Kidney epithelial cell (primary cell): ENCODE measurements around the gene GBP6. TPM values are rescaled to one million over a fixed set of nuclear protein-coding genes. Genes with fewer than 3 reads are reported as not detected.

Experiments used
- DNase-seq: peaks from one replicate; pipeline ENCODE4 v3.0.0-alpha.2; 2010; ENCODE audit warnings: low read depth
- H3K27me3 ChIP-seq: 2 replicates; pipeline ENCODE4 v1.6.0; 2011; ENCODE audit warnings: low read length; ENCODE audit not compliant: control insufficient read depth, insufficient read depth
- H3K36me3 ChIP-seq: 2 replicates; pipeline ENCODE4 v1.5.1; 2011; ENCODE audit warnings: low read length; ENCODE audit not compliant: control insufficient read depth, insufficient read depth
- H3K4me3 ChIP-seq: 2 replicates; pipeline ENCODE4 v1.5.1; 2011; ENCODE audit warnings: low read depth, mild to moderate bottlenecking, control low read depth, low read length
- total RNA-seq: library from RNA; depleted of rRNA; stranded (reverse); fragments of >200 nt; gene quantifications from 2 replicates; pipeline ENCODE4 v1.2.3, GENCODE V29; 2015
- TF ChIP-seq, protein P1 (sequence below): IDR thresholded peaks from 2 replicates; pipeline ENCODE4 v1.5.1; 2011; ENCODE audit warnings: mild to moderate bottlenecking, moderate library complexity, low read length, control low read depth, inconsistent platforms; ENCODE audit not compliant: insufficient read depth, poor library complexity, severe bottlenecking

Gene GBP6
- total RNA-seq, 1 donor from 2014 or later, result 0.21 TPM

DNA sequence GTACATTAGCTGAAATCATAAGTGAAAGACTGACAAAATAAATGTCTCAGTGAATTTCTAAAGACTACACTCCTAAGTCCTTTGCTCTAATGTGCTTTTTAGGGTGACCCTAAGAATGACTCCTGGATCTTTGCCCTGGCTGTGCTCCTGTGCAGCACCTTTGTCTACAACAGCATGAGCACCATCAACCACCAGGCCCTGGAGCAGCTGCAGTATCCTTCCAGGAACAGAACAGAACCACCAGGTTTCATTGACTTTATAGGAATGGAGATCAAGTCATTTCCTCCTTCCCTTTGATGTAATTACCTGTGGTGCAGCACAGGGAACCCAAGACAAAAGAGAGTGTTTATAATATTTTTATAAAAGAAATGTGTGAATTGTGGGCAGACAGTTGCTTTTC is 14.1 kb downstream of the GBP6 start:
- H3K27me3 ChIP-seq, result no peaks in the 10 kb centered on the region
- H3K36me3 ChIP-seq, result no peaks in the 10 kb centered on the region
- DNase-seq, result no peak
- TF ChIP-seq, protein P1, sequence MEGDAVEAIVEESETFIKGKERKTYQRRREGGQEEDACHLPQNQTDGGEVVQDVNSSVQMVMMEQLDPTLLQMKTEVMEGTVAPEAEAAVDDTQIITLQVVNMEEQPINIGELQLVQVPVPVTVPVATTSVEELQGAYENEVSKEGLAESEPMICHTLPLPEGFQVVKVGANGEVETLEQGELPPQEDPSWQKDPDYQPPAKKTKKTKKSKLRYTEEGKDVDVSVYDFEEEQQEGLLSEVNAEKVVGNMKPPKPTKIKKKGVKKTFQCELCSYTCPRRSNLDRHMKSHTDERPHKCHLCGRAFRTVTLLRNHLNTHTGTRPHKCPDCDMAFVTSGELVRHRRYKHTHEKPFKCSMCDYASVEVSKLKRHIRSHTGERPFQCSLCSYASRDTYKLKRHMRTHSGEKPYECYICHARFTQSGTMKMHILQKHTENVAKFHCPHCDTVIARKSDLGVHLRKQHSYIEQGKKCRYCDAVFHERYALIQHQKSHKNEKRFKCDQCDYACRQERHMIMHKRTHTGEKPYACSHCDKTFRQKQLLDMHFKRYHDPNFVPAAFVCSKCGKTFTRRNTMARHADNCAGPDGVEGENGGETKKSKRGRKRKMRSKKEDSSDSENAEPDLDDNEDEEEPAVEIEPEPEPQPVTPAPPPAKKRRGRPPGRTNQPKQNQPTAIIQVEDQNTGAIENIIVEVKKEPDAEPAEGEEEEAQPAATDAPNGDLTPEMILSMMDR, result no peak
- H3K4me3 ChIP-seq, result no peak overlapping the region

DNA sequence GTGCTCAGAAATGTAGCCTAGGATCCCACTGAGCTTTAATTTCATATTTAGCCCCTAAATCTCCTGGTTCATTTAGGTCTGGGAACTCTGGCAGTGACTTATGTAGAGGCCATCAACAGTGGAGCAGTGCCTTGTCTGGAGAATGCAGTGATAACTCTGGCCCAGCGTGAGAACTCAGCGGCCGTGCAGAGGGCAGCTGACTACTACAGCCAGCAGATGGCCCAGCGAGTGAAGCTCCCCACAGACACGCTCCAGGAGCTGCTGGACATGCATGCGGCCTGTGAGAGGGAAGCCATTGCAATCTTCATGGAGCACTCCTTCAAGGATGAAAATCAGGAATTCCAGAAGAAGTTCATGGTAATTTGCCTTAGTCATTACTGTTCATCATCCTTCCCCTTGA is 17.8 kb downstream of the GBP6 start:
- no peak for DNase-seq
- H3K36me3 ChIP-seq, result no peaks in the 10 kb centered on the region

DNA sequence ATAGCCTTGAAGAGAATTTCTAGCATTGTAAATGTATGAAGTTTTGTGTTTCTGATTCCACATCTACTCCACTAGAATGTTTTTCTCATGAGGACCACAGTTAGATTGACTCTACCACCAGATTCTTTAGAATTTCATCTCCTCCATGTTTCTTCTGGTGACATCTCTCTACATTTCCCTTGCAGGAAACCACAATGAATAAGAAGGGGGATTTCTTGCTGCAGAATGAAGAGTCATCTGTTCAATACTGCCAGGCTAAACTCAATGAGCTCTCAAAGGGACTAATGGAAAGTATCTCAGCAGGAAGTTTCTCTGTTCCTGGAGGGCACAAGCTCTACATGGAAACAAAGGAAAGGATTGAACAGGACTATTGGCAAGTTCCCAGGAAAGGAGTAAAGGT is 18.6 kb downstream of the GBP6 start:
- DNase-seq, result no peak
- TF ChIP-seq, protein P1, result no peak
- no peak overlapping the region for H3K4me3 ChIP-seq
- H3K27me3 ChIP-seq, result no peaks in the 10 kb centered on the region
- no peaks in the 10 kb centered on the region for H3K36me3 ChIP-seq

More for the DNA sequence above, 17.8 kb downstream of the GBP6 start:
- TF ChIP-seq, protein P1, result no peak
- H3K4me3 ChIP-seq, result no peak overlapping the region
- H3K27me3 ChIP-seq, result no peaks in the 10 kb centered on the region

DNA sequence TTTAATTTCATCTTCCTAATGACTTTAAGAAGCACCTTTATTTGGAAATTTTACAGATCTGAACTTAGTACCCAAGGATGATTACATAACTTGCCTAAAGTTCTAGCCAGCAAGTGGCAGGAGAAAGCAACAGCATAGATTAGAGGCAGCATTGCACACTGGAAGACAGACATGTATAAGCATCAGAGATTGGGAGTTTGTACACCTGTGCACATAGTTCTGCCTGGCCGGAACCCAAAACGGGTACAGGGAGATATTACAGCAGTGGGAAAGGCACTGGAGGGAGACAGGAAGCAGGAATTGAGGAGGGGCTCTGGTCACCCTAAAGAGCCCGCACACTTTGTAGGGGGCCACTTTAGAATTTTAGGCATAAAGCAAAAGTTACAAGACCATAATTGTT is 19.3 kb downstream of the GBP6 start:
- TF ChIP-seq, protein P1, result no peak
- H3K36me3 ChIP-seq, result no peaks in the 10 kb centered on the region
- no peak for DNase-seq
- no peaks in the 10 kb centered on the region for H3K27me3 ChIP-seq
- no peak overlapping the region for H3K4me3 ChIP-seq

DNA sequence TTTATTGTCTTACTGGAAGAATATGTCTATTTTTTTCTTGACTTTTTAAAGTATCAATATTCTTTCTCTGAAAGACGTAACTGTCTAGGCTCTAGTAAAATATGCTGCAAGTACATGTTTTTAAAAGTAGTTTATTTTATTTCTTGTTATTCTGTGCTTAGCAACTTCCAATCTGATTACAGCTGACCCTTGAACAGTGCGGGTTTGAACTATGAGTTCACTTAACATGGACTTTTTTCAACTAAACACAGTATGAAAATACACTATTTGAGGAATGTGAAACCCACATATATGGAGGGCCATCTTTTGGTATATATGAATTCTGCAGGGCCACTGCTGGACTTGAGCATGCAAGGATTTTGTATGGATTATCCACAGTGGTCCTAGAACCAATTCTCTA is 26.8 kb downstream of the GBP6 start:
- Histone ChIP-seq H3K27me3 (no peaks in the 10 kb centered on the region), H3K36me3 (no peaks in the 10 kb centered on the region), H3K4me3 (no peak overlapping the region)
- DNase-seq, result no peak
- TF ChIP-seq, protein P1, result no peak

DNA sequence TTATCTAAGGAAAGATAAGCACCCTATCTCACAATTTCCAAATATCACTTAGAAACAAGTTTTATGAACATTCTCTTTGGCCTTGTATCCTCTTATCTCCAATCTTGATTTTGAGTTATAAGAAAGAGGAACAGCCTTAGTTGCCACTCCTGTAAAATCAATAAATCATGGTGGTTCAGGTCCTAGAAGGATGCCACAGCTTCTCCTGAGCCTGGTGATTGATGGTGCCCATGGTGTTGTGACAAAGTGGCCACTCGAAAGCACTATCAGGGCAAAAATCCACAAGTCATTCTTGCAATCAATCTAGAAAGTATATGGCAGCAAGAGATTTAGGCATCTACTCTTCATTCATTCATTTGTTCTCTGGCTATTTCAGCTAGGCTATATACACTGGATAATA is 27.8 kb downstream of the GBP6 start:
- Histone ChIP-seq H3K4me3 (no peak overlapping the region), H3K36me3 (no peaks in the 10 kb centered on the region), H3K27me3 (no peaks in the 10 kb centered on the region)
- TF ChIP-seq, protein P1, result no peak
- no peak for DNase-seq
